Measurements from ENCODE around the gene APOM. TPM values are rescaled to one million over a fixed set of nuclear protein-coding genes. Genes with fewer than 3 reads are reported as not detected.

The APOM gene
- total and polyA plus RNA-seq, 8 donors: 0.62 to 5.0 (median 1.2) TPM

- no peaks in the 10 kb centered on the region for H3K4me1 ChIP-seq
- no peak overlapping the region for H3K4me3 ChIP-seq
- intact Hi-C loops (cut with DNase I): no loop called here
- ATAC-seq (peak in 2 of 4 donors; percentile 35 to 54), FAIRE-seq (no peak), DNase-seq (no peak)
- H3K27me3 ChIP-seq: no peaks in the 10 kb centered on the region
- no peak for TF ChIP-seq CTCF (IDR thresholded peaks at IDR 0.05)
- H3K27ac ChIP-seq: no peak overlapping the region
- H3K9me3 ChIP-seq: no peaks in the 10 kb centered on the region
- 84% methylated on average over 8 of the region's 8 CpGs for WGBS, 2 donors
- no peaks in the 10 kb centered on the region for H3K36me3 ChIP-seq
Observed at GRCh38 chr6:31614075-31614619, 41.5 kb upstream of the APOM start.

- WGBS, 2 donors: 60 to 65% methylated on average over 6 of the region's 6 CpGs
- Histone ChIP-seq H3K4me1 (no peaks in the 10 kb centered on the region), H3K27me3 (no peaks in the 10 kb centered on the region), H3K36me3 (no peaks in the 10 kb centered on the region), H3K27ac (peak within 1 kb of the TSS in 2 of 4 donors; percentile 2 to 15), H3K9me3 (no peaks in the 10 kb centered on the region), H3K4me3 (peak within 1 kb of the TSS in 1 of 4 donors; percentile 20)
- no peak for FAIRE-seq
- no peak for DNase-seq
- intact Hi-C loops (cut with DNase I): no loop called here
- no peak for TF ChIP-seq CTCF (IDR thresholded peaks at IDR 0.05)
- ATAC-seq: peak in 3 of 4 donors; percentile 9 to 25 (median 19)
Observed at GRCh38 chr6:31614684-31615578, 40.8 kb upstream of the APOM start, which contains the start of gene AIF1. AIF1 (plus strand) TSS chr6:31615234; CDS start chr6:31615330, 96 bp downstream.

GRCh38 chr6:31615748-31616147 lies 39.9 kb upstream of the APOM start:
- Histone ChIP-seq H3K27ac (peak overlapping the region in 1 of 4 donors; percentile 11), H3K27me3 (no peaks in the 10 kb centered on the region), H3K4me1 (no peaks in the 10 kb centered on the region), H3K36me3 (no peaks in the 10 kb centered on the region), H3K9me3 (no peaks in the 10 kb centered on the region), H3K4me3 (peak overlapping the region in 1 of 4 donors; percentile 20)
- FAIRE-seq (no peak), ATAC-seq (no peak), DNase-seq (peak in 1 of 6 donors; percentile 55)
- TF ChIP-seq CTCF (IDR thresholded peaks at IDR 0.05): no peak
- 75 to 81% methylated on average over 7 of the region's 7 CpGs for WGBS, 2 donors
- intact Hi-C loops (cut with DNase I): no loop called here

GRCh38 chr6:31617010-31617409 lies 38.7 kb upstream of the APOM start:
- no peak for TF ChIP-seq CTCF (IDR thresholded peaks at IDR 0.05)

More at GRCh38 chr6:31617010-31617409, 38.7 kb upstream of the APOM start:
- FAIRE-seq (no peak), DNase-seq (no peak), ATAC-seq (no peak)
- intact Hi-C loops (cut with DNase I): no loop called here
- Histone ChIP-seq H3K27me3 (no peaks in the 10 kb centered on the region), H3K27ac (no peak overlapping the region), H3K4me3 (no peak overlapping the region), H3K36me3 (no peaks in the 10 kb centered on the region), H3K9me3 (no peaks in the 10 kb centered on the region), H3K4me1 (peaks cover 0 to 3% (median under 1%) of the 10 kb centered on the region in 3 donors)
- WGBS, 2 donors: 87 to 92% methylated on average over 2 of the region's 2 CpGs

Data from pancreas (tissue), 10 donors.